ENCODE data around the gene FAM180A. TPM values are rescaled to one million over a fixed set of nuclear protein-coding genes. Genes with fewer than 3 reads are reported as not detected.

Gene FAM180A
- total RNA-seq, 2 experiments from 2014 or later: not detected

DNA sequence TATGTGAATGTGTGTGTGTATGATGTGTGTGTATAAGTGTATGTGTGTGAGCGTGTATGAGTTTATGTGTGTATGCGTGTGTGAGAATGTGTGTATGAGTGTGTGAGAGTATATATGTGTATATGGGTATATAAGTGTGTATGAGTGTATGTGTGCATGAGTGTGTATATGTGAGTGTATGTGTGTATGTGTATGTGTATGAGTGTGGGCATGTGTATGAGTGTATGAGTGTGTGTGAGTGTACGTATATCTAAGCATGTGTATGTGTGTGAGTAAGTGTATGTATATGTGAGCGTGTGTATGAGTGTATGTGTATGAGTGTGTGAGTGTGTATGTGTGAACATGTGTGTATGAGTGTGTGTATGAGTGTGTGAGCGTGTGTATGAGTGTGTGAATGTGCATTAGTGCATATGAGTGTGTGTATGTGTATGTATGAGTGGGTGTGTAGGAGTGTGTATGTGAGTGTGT lies 33.5 kb downstream of the FAM180A start:
- TF ChIP-seq, protein P1, sequence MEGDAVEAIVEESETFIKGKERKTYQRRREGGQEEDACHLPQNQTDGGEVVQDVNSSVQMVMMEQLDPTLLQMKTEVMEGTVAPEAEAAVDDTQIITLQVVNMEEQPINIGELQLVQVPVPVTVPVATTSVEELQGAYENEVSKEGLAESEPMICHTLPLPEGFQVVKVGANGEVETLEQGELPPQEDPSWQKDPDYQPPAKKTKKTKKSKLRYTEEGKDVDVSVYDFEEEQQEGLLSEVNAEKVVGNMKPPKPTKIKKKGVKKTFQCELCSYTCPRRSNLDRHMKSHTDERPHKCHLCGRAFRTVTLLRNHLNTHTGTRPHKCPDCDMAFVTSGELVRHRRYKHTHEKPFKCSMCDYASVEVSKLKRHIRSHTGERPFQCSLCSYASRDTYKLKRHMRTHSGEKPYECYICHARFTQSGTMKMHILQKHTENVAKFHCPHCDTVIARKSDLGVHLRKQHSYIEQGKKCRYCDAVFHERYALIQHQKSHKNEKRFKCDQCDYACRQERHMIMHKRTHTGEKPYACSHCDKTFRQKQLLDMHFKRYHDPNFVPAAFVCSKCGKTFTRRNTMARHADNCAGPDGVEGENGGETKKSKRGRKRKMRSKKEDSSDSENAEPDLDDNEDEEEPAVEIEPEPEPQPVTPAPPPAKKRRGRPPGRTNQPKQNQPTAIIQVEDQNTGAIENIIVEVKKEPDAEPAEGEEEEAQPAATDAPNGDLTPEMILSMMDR (conservative IDR thresholded peaks at IDR 0.05; ENCODE audit: low read length): no peak
- TF ChIP-seq EZH2phosphoT487 (IDR thresholded peaks at IDR 0.05; ENCODE audit: borderline replicate concordance, low read depth, low read length): no peak
- H3K4me3 ChIP-seq (ENCODE audit: low read depth, low read length, poor library complexity, severe bottlenecking): no peak overlapping the region
- no peaks in the 10 kb centered on the region for H4K20me1 ChIP-seq (ENCODE audit: insufficient read depth, low read length)
- intact Hi-C loops (cut with micrococcal nuclease; ENCODE audit: unreplicated experiment): no loop called here
- H3K79me2 ChIP-seq (ENCODE audit: insufficient read depth, low read depth, low read length): no peaks in the 10 kb centered on the region
- H3K4me1 ChIP-seq (ENCODE audit: insufficient read depth, low read length, poor library complexity, severe bottlenecking): no peaks in the 10 kb centered on the region
- no peaks in the 10 kb centered on the region for H3K9me3 ChIP-seq (ENCODE audit: low read length)
- no TSS peak for BruUV-seq (replicated peaks)
- DNase-seq (ENCODE audit: low spot score): no peak
- no peak overlapping the region for H2AFZ ChIP-seq (ENCODE audit: low read length)
- ChIA-PET POLR2A (interaction anchor here (0.8 kb wide), 1 partner anchor 14 kb away, joined by 3 read pairs; no protein-coding TSS in a partner anchor), CTCF (ENCODE audit: unreplicated experiment) (no interaction called here)
- H3K9me2 ChIP-seq (ENCODE audit: insufficient read depth, low read length): no peaks in the 10 kb centered on the region
- no peaks in the 10 kb centered on the region for H3K36me3 ChIP-seq (ENCODE audit: insufficient read depth, low read length)
- H3K27ac ChIP-seq (ENCODE audit: low read depth, low read length, poor library complexity, severe bottlenecking): no peak overlapping the region
- H3K4me2 ChIP-seq (ENCODE audit: low read length): no peak overlapping the region

DNA sequence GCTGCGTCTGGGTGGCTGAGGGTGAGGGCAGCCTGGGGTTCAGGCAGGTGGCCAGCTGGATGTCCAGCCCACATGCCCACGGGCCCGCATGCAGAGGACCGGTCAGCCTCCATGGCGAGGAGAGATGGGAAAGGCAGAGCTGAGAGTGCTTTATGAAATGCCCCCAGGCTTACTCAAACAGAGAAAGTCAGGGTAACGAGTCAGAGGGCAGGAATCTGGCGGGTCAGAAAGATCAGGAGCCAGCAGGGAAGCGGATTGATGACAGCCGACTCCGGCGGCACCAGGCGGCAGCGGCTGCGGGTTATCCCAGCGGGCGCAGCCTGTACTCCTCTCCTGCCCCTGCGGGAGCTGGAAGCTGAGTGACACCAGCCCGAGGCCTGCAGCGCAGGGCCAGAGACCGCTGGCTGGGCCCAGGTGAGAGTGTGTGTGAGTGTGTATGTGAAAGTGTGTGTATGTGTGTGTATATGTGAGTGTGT lies 34.0 kb downstream of the FAM180A start:
- Histone ChIP-seq H3K4me3 (ENCODE audit: low read depth, low read length, poor library complexity, severe bottlenecking) (no peak overlapping the region), H3K9me3 (ENCODE audit: low read length) (no peaks in the 10 kb centered on the region), H3K79me2 (ENCODE audit: insufficient read depth, low read depth, low read length) (no peaks in the 10 kb centered on the region), H3K9me2 (ENCODE audit: insufficient read depth, low read length) (no peaks in the 10 kb centered on the region), H4K20me1 (ENCODE audit: insufficient read depth, low read length) (no peaks in the 10 kb centered on the region), H3K4me1 (ENCODE audit: insufficient read depth, low read length, poor library complexity, severe bottlenecking) (no peaks in the 10 kb centered on the region), H3K27ac (ENCODE audit: low read depth, low read length, poor library complexity, severe bottlenecking) (no peak overlapping the region), H3K36me3 (ENCODE audit: insufficient read depth, low read length) (no peaks in the 10 kb centered on the region), H3K4me2 (ENCODE audit: low read length) (no peak overlapping the region), H2AFZ (ENCODE audit: low read length) (no peak overlapping the region)
- intact Hi-C loops (cut with micrococcal nuclease; ENCODE audit: unreplicated experiment): loop anchor here (5.0 kb wide), 1 partner anchor 432 kb away; no protein-coding TSS in a partner anchor
- no TSS peak for BruUV-seq (replicated peaks)
- CTCF ChIA-PET (ENCODE audit: unreplicated experiment): no interaction called here
- no peak for TF ChIP-seq EZH2phosphoT487 (IDR thresholded peaks at IDR 0.05; ENCODE audit: borderline replicate concordance, low read depth, low read length)
- TF ChIP-seq, protein P1 (conservative IDR thresholded peaks at IDR 0.05; ENCODE audit: low read length): no peak
- POLR2A ChIA-PET: interaction anchor here (0.8 kb wide), 1 partner anchor 14 kb away, joined by 3 read pairs; no protein-coding TSS in a partner anchor
- no peak for DNase-seq (ENCODE audit: low spot score)

DNA sequence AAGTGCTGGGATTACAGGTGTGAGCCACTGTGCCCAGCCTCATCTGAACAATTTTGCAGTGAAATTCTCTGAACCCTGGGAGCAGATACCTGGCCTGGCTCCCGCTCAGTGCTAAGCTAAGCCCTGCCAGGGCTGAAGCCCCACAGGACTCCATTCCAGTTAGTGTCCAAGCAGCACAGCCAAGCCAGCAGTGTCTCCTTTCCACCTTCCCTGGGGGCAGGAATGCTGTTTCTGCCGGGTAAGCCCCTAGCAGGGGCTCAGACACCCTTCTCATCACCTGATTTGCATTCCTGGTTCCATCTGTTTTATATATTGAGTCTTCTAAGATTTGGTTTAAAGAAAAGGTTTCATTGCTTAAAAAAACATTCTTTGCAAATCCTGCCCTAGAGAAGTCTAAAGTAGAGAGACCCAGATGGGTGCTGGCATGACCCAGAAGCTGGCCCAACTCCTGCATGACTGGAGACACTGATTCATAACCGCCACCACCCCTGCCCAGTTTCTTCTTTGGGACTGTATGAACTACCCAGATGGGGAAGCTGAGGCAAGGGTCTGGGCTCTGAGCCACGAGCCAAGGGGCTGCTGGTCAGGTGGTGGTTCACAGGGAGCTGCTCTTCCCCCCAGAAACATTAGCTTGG lies 34.7 kb downstream of the FAM180A start:
- H3K9me3 ChIP-seq (ENCODE audit: low read length): no peaks in the 10 kb centered on the region
- H3K4me3 ChIP-seq (ENCODE audit: low read depth, low read length, poor library complexity, severe bottlenecking): no peak overlapping the region
- CTCF ChIA-PET (ENCODE audit: unreplicated experiment): no interaction called here
- no peaks in the 10 kb centered on the region for H3K79me2 ChIP-seq (ENCODE audit: insufficient read depth, low read depth, low read length)
- H3K9me2 ChIP-seq (ENCODE audit: insufficient read depth, low read length): no peaks in the 10 kb centered on the region
- no peak for DNase-seq (ENCODE audit: low spot score)
- POLR2A ChIA-PET: interaction anchor here (0.8 kb wide), 1 partner anchor 13 kb away, joined by 3 read pairs; no protein-coding TSS in a partner anchor
- no peaks in the 10 kb centered on the region for H3K36me3 ChIP-seq (ENCODE audit: insufficient read depth, low read length)
- H3K27ac ChIP-seq (ENCODE audit: low read depth, low read length, poor library complexity, severe bottlenecking): no peak overlapping the region
- no TSS peak for BruUV-seq (replicated peaks)
- no peak overlapping the region for H3K4me2 ChIP-seq (ENCODE audit: low read length)
- TF ChIP-seq, protein P1 (conservative IDR thresholded peaks at IDR 0.05; ENCODE audit: low read length): no peak
- TF ChIP-seq EZH2phosphoT487 (IDR thresholded peaks at IDR 0.05; ENCODE audit: borderline replicate concordance, low read depth, low read length): no peak
- no peaks in the 10 kb centered on the region for H3K4me1 ChIP-seq (ENCODE audit: insufficient read depth, low read length, poor library complexity, severe bottlenecking)
- no peak overlapping the region for H2AFZ ChIP-seq (ENCODE audit: low read length)
- intact Hi-C loops (cut with micrococcal nuclease; ENCODE audit: unreplicated experiment): loop anchor here (5.0 kb wide), 1 partner anchor 432 kb away; no protein-coding TSS in a partner anchor
- no peaks in the 10 kb centered on the region for H4K20me1 ChIP-seq (ENCODE audit: insufficient read depth, low read length)
